HG03354 (cell line): ENCODE measurements around the gene PPIF.
A peak's percentile ranks its signal among the peaks of the same experiment; 100 is the strongest.

ENCODE experiments used
- ATAC-seq: cut with Tn5 transposase; IDR thresholded peaks from one replicate; pipeline ENCODE4 v1.9.1; 2021; ENCODE audit warnings: mild to moderate bottlenecking; ENCODE audit not compliant: unreplicated experiment, poor library complexity, severe bottlenecking

The PPIF gene

DNA sequence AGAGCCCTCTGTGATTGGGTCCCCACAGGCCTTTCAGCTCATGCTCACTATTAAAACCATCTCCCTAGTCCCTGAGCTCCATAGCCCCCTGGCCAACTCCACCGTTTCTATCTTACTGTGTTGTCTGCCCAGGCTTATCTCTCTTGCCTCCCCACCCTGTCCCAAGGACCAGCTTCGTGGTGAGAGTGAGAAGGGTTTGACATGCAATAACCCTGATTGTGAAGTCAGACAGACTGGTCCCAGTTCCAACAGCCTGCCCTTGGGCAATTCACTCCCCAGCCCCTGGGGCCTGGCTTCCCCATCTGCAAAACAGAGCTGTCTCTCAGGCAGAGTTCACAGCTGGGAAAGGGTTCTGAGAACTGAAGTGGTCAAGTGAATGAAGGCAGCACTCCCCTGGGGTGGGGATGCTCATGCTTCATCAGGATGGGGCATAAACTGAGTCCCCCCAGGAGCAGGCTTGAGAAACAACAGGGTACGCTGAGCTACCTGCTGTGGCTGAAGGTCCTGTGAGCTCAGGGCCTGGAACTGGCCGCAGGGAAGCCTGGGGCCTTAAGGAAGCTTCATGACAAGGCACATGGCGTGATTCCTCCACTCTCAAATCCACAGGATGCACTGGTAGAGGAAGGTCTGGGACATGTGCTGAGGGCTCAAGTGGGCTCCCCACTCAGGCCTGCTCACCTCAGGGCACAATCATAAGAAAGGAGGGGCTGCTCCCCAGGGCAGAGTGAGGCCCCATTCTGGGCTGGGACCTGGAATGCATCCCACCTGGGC lies 1.8 kb upstream of the PPIF start:
- no peak for ATAC-seq

DNA sequence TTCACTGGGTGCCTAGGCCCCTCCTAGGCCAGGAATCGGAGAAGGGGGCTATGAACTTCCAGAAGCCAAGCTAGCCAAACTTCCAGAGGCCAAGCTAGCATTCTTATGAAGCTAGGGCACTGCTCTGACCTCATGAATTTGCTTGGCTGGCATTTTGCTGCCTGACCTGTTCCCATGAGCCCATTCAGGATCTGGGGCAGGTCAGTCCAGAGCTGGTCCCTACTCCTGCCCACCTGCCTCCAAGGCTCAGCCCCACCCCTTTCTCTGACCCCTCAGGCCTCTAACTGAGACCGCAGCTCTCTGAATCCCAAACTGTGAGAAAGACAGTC lies 1.3 kb upstream of the PPIF start:
- ATAC-seq = no peak

DNA sequence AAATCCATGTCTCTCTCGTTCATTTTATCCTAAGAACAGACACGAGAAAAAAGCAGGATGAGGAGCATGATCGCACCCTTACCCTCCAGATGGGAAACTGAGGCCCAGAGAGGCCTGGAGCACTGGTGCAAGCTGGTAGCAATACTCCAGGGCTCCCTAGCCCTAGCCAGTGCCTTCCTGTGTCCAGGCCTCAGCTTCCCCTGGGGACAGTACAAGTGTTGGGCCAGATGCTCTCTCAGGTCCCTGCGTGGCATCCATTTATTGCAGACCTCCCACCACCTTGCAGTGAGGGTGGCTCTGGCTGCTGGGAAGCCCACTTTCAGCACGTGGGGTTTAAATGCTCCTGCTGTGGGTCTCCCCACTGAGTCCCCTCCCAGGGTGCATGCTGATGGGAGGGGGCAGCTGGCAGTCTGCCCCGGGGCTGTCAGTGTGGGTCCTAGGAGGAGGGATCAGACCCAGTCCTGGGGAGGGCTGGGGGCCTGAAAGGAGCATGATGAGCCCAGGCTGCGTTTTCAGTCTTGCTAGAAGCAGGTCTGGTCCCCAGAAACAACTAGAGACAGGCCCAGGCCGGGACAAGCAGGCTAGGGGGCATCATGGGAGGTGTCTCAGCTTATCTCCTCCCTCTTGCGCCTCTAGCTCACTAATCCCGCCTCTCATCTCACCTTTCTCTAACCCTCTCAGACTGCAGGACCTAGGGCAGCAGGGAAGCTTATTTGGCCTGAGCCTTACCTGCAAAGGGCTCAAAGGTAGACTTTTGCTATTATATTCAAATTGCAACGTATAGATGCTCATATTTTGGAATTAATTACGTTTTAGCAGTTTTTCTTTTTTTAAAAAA lies 662 bp upstream of the PPIF start:
- ATAC-seq = no peak

DNA sequence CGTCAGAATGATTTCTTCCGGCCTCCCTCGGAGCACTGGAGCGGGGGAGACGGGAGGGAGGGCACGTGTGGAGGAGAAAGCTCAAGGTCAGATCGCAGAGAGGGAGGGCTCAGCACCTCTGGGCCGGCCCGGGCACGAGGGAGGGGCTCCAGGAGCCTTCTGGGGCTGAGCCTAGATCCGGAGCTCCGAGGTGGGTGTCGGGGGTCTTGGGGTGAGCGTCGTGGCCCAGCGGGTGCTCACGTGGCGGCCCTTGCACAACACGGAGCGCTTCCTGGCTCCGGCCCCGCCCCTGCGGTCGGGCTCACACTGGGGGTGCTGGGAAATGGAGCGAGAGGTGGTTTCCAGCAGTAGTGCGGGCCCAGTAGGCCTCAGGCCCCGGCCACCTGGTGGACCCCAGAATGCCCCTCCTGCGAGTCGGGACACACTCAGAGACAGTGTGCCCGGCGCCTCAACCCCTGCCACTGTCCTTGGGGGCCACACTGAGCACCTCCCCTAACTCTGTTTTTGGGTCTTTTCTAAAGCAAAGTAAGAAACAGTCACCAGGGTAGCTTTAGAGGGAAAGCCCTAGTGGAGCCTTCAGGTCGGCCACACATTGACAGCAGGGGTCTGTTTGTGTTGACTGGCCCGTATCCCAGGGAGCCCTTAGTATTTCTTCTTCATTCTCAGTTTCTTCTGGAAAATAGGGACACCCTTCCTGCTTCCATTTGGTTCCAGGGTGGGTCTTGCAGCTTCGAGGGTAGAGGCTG lies 798 bp downstream of the PPIF start:
- peak; percentile 73 for ATAC-seq

- no peak for ATAC-seq
These were observed 1.3 kb downstream of the PPIF start for GRCh38 chr10:79348640-79348988.

- no peak for ATAC-seq
These were observed 1.8 kb downstream of the PPIF start for GRCh38 chr10:79349072-79349491.

DNA sequence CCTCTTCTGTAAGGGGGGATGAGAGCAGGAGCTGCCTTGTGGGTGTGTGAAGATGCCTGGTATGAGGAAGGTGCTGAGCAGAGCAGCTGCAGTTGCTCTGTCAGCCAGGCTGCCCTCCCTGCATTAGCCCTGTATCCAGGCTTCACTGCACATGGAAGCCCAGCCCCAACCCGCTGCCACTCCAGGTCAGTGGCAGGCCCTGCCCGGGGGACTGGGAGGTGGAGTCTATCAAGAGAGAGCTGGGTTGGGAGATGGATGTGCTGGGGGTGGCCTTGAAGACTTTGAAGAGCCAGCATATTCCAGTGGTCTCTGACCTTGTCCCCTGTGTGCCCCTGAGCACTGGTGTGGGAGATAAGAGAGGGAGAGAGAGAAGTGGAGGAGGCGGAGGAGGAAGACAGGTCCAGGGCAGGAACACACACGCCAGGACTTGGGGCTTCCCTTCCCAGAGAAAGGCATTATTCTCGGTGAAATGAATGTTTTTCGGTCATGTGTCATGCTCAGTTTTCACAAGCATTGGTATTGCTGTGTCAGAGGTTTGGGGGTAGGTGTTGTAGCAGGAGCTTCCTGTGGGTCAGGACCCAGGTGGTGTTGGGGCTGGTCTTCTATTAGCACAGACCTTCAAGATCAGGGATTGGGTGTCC lies 2.6 kb downstream of the PPIF start:
- ATAC-seq = no peak

DNA sequence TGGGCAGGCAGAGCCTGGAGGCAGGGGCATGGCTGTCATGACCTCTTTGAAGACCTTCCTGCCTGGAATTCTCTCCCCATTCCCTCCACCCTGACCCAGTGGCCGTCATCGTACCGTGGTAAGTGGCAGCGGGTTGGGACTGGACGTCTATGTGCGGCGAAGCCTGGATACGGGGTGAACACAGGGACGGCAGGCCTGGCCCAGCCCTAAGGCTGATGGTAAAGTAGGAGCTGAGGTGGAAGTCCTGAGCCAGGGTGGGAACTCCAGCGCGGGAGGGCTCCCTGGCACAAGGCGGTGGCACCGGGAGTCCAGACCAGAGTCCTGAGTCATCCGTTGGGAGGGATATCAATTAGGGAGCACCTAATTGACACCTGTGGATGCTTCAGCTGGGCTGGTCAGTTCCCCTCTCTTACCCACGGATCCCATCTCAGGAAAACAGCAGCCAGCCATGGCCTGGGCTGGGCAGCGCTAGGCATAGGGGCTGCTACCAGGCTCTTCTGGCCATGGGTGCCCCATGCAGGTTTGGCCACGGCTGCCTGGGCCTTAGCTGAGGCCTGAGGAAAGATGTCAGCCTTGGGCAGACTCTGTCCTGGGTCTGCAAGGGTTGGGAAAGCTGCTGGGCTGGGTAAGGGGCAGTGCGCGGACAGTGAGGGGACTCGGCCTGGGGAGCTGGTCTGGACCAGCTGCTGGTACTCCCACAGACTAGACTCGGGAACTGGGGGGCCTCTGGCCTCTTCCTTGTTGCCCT lies 3.3 kb downstream of the PPIF start:
- no peak for ATAC-seq

- no peak for ATAC-seq
These were observed 4.1 kb downstream of the PPIF start for GRCh38 chr10:79351332-79351731.

- ATAC-seq = no peak
These were observed 5.0 kb downstream of the PPIF start for GRCh38 chr10:79352035-79352877.

DNA sequence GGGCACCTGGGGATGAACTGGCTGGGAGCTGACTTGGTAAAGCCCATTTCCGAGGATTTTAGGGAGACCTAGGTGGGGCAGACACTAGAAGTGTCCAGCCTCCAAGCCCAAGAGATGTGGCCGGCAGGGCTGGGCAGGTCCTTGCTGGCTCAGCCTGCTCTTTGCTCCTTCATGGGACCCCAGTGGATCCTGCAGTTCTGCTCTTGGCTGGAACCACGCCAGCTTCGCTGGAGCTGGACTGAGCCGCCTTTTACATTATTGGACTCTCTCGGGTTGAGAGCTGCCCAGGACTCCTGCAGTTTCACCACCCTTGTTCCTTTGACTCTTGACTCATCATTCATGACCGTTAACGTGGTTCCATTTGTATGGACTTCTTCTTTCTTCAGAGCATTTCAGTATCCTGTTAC lies 5.7 kb downstream of the PPIF start:
- ATAC-seq = no peak

DNA sequence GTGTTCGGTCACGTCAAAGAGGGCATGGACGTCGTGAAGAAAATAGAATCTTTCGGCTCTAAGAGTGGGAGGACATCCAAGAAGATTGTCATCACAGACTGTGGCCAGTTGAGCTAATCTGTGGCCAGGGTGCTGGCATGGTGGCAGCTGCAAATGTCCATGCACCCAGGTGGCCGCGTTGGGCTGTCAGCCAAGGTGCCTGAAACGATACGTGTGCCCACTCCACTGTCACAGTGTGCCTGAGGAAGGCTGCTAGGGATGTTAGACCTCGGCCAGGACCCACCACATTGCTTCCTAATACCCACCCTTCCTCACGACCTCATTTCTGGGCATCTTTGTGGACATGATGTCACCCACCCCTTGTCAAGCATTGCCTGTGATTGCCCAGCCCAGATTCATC lies 6.5 kb downstream of the PPIF start:
- no peak for ATAC-seq

DNA sequence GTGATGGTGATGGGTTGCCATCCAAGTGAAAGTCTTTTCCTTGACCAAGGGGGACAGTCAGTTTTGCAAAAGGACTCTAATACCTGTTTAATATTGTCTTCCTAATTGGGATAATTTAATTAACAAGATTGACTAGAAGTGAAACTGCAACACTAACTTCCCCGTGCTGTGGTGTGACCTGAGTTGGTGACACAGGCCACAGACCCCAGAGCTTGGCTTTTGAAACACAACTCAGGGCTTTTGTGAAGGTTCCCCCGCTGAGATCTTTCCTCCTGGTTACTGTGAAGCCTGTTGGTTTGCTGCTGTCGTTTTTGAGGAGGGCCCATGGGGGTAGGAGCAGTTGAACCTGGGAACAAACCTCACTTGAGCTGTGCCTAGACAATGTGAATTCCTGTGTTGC lies 6.9 kb downstream of the PPIF start:
- no peak for ATAC-seq

DNA sequence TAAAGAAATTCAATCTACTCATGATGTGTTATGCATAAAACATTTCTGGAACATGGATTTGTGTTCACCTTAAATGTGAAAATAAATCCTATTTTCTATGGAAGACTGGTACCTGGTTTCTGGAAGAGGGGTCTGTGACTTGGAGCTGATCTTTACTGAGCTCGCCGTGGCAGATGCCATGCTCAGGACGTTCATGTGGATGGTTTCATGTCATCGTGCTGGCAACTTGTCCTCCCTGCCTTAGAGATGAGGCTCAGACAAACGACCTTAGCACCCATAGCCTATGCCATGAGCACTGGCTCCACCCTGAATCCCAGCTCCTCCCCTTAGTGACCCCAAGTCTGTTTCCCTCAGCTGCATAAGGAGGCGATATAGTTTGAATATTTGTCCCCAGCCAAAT lies 7.3 kb downstream of the PPIF start:
- ATAC-seq = no peak

GRCh38 chr10:79355420-79356017 lies 8.2 kb downstream of the PPIF start:
- ATAC-seq = no peak

- ATAC-seq = no peak
These were observed 8.8 kb downstream of the PPIF start for GRCh38 chr10:79356104-79356503.

GRCh38 chr10:79357180-79357579 lies 9.9 kb downstream of the PPIF start:
- no peak for ATAC-seq

- no peak for ATAC-seq
These were observed 11.5 kb downstream of the PPIF start for GRCh38 chr10:79358811-79359210.
